ENCODE data around the gene MAP3K1. TPM values are rescaled to one million over a fixed set of nuclear protein-coding genes. Genes with fewer than 3 reads are reported as not detected.

MAP3K1 gene
- total and polyA plus RNA-seq, 2 experiments from 2014 or later = 9.5 to 14.4 TPM

- H3F3A ChIP-seq (replicated peaks; ENCODE audit: low read depth) = no peaks in the 10 kb centered on the region
- Mint-ChIP-seq H3K4me3 (no peak overlapping the region), H3K27me3 (ENCODE audit: insufficient read depth, low read depth, poor library complexity) (no peaks in the 10 kb centered on the region), H3K36me3 (ENCODE audit: low read depth) (no peaks in the 10 kb centered on the region), H3K9me3 (no peaks in the 10 kb centered on the region), H3K27ac (no peak overlapping the region), H3K4me1 (peaks cover 54% of the 10 kb centered on the region)
- H2AFZ ChIP-seq = no peak overlapping the region
- peaks cover 96% of the 10 kb centered on the region for H3K79me2 ChIP-seq (replicated peaks; ENCODE audit: insufficient read depth)
- DNase-seq (ENCODE audit: low spot score) (no peak), ATAC-seq (no peak)
- H3K4me2 ChIP-seq = no peak overlapping the region
- H3K4me3 ChIP-seq = no peak overlapping the region
- H3K36me3 ChIP-seq (ENCODE audit: insufficient read depth) = no peaks in the 10 kb centered on the region
- peaks cover 4% of the 10 kb centered on the region for H4K20me1 ChIP-seq (replicated peaks; ENCODE audit: insufficient read depth)
- peaks cover 14% of the 10 kb centered on the region for H3K4me1 ChIP-seq (ENCODE audit: insufficient read depth)
- no peak for TF ChIP-seq JUNB (IDR thresholded peaks at IDR 0.05; ENCODE audit: unreplicated experiment)
- TF ChIP-seq CREB1 (CRISPR knock-in tag; IDR thresholded peaks at IDR 0.05; ENCODE audit: low read depth) = no peak
- no peak for TF ChIP-seq EZH2phosphoT487 (IDR thresholded peaks at IDR 0.05; ENCODE audit: unreplicated experiment)
- no peak for TF ChIP-seq NANOG (IDR thresholded peaks at IDR 0.05; ENCODE audit: borderline replicate concordance)
- no peak for TF ChIP-seq ZNF462 (CRISPR knock-in tag; IDR thresholded peaks at IDR 0.05)
- no peak for TF ChIP-seq ZNF114 (CRISPR knock-in tag; IDR thresholded peaks at IDR 0.05)
- no peak for TF ChIP-seq STAT1 (IDR thresholded peaks at IDR 0.05; ENCODE audit: unreplicated experiment)
- no peak for TF ChIP-seq ETS1 (IDR thresholded peaks at IDR 0.05)
- no peak for TF ChIP-seq EZH2 (IDR thresholded peaks at IDR 0.05; ENCODE audit: low read depth, unreplicated experiment)
- TF ChIP-seq REST (IDR thresholded peaks at IDR 0.05; ENCODE audit: unreplicated experiment) = no peak
- no peak for TF ChIP-seq ZNF331 (CRISPR knock-in tag; IDR thresholded peaks at IDR 0.05; ENCODE audit: low read depth)
- no peak for TF ChIP-seq POLR2AphosphoS5 (IDR thresholded peaks at IDR 0.05; ENCODE audit: low read depth)
- TF ChIP-seq CTCF (conservative IDR thresholded peaks at IDR 0.05; ENCODE audit: low read depth in 2 of 2) = no peak
- H3K27me3 ChIP-seq (ENCODE audit: insufficient read depth) = peaks cover 2% of the 10 kb centered on the region
- no peak overlapping the region for H3K27ac ChIP-seq (ENCODE audit: low read depth)
- no peaks in the 10 kb centered on the region for H3K9me2 ChIP-seq (ENCODE audit: insufficient read depth)
Observed at GRCh38 chr5:56822981-56823380, 7.6 kb downstream of the MAP3K1 start.

Data from GM23338 (cell line).